CD4-positive, alpha-beta T cell treated with Interleukin-12 subunit alpha and Interleukin-12 subunit beta, for 1 hour (primary cell): ENCODE measurements around the gene DTNB.
"Not testable (repeated sequence)": the region's sequence is repeated elsewhere in the genome, so short reads cannot be mapped to it uniquely, and the experiment has no call there.

Experiments
- DNase-seq: peaks from one replicate; pipeline ENCODE4 v3.0.0-alpha.2; 2020

Gene DTNB

DNA sequence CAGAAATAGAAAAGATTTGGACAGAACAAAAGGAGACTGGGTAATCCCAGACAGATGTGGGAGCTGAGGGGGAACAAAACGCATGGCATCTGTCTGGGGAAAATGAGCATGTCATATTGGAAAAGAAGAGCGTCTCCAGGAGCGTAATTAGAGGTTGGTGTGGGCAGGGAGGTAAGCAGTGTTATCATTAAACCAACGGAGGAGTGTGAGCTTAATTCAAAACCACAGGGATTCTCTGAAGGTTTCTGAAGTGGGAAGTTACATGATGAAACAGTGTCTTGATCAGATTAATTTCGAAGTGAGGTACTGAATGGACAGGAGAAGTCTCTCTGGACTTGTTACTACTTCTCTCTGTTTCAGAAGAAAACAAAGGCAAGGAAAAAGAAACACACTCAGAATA is 53.3 kb downstream of the DTNB start:
- DNase-seq: no peak

- DNase-seq: no peak
Observed at GRCh38 chr2:25619185-25619584, 54.2 kb downstream of the DTNB start.

DNA sequence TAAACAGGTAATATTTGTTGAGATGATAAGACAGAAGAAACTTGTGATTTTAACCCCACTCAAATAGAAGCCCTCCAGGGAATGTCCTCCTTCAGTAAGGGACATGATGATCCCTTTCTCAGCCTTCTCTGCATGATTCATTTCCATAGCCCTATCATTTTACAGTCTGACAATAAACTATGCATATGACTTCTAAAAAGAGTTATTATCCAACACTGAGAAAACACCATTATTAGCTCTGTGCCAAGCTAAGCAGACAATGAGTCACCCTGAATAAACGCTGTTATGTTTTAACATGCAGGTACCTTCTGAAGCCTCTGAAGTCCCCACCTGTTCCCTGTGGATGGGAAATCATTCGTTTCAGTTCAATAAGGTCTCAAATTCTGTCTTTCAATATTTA is 54.7 kb downstream of the DTNB start:
- DNase-seq: no peak

DNA sequence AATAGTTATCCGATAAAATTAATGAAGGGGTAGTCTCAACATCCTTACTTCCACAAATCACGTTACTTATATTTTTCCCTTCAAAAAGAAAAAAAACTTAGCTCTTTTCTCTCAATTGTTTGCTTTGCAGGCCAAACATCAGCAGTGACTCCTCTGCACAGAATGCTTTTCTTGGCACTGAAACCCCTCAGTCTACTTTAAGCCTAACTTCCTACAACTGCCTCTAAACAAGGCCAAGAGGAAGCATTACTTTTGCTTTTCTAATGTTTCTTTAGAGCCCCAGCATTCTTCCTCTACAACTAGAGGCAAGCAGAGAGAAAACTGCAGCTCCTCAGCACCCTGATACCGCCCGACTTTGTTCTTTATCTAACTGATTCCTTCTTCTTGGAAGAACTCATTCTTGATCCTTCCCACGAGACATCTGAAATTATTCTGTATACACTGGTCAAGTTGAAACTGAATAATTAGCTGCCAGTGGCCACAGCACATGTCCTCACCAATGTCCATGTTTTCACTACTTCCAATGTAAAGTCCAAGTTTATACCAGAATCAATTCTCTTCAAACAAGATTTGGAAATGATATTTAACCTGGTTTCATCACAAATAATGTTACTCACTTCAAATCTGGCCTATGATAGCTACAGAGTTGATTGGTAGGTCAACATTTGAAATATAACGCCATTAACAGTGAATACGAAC is 55.3 kb downstream of the DTNB start:
- no peak for DNase-seq

- DNase-seq: no peak
Observed at GRCh38 chr2:25615920-25616319, 57.5 kb downstream of the DTNB start.

DNA sequence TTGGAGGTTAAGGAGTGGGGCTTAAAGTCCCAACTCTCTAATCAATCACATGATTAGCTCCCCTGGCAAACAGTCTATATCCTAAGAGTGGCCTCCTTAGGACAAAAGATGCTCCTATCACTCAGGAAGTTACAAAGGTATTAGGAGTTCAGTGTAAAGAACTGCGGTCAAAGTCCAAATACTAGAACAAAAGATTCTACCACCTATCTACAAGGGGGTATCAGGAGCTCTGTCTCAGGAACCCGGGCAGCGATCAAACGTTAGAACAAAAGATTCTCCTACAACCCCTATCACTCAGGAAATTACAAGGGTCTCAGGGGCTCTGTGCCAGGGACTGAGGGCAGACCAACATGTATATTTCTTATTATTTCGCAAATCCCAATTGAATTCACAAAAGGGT is 58.0 kb downstream of the DTNB start:
- no peak for DNase-seq

GRCh38 chr2:25614711-25615110 is 58.7 kb downstream of the DTNB start:
- no peak for DNase-seq

- no peak for DNase-seq
Observed at GRCh38 chr2:25608718-25609117, 64.7 kb downstream of the DTNB start.

DNA sequence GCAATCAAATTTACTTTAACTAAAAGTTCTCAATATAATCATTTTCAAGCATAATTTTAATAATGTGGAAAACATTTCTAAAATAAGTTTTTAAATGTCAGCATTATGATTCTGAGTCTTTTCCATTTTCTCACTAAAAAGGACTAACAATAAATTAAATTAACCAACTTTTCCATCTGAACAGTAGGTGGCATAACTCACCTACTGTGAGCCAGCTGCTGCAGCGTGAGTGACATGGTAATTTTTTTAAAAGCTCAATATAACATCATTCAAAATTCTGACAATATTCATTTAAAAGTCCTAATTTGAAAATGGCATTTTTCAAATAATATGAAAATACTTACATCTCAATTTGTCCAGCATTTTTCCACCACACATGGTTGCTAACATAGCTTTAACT is 66.5 kb downstream of the DTNB start:
- DNase-seq: peak; percentile 39

DNA sequence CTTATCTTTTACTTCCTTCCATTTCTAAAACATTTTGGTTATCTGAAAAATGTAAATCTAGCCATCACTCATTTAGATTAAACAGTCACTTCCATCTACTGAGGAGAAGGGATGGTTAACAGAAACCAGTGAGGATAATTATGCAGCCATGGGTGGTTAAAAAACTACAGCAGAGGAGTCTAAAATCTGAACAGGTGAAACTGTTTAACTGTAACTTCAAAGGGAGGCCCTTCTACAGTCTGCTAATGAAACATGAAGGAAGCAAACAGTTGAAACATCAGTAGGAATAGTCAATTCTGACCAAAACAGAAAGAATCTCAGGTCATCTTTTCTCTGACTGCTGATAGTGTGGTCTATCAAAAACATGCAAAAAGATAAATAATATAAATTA is 71.0 kb downstream of the DTNB start:
- DNase-seq: no peak

GRCh38 chr2:25601711-25602332 is 71.6 kb downstream of the DTNB start:
- not testable (repeated sequence) for DNase-seq

DNA sequence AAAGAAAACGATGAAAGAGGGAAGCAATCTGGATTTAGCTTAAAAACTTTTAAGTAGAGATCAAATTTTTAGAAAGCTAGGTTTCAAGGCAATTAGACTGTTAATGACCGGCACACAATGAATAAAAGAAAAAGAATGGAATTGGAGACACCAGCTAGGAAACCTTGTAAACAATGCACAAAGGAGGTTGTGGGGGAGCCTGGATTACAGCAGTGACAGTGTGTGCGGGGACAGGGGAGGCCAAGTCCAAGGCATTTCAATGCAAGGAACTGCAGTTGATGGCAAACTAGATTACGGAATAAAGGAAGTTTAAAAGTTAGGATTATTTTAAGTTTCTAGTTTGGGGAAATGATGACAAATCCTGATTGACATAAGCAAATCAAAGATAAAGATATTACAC is 74.5 kb downstream of the DTNB start:
- no peak for DNase-seq

GRCh38 chr2:25598332-25598731 is 75.0 kb downstream of the DTNB start:
- no peak for DNase-seq

DNA sequence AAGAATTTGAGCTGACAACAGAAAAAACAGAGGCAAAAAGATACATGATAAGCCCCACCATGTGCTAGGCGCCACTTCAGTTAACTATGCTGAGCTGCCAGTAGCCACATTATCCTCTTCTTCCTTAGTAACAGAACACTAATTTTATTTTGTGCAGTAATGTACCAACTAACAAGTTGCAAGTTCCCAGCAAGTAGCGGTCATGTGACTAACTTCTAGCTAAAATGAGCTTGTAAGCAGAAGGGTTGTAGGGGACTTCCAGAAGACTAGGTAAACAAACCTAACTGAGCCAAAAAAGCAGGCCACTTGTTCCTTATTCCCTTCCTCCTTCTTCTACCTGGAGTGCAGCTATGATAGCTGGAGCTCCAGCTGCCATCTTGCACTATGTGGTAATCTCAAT is 75.5 kb downstream of the DTNB start:
- DNase-seq: no peak

DNA sequence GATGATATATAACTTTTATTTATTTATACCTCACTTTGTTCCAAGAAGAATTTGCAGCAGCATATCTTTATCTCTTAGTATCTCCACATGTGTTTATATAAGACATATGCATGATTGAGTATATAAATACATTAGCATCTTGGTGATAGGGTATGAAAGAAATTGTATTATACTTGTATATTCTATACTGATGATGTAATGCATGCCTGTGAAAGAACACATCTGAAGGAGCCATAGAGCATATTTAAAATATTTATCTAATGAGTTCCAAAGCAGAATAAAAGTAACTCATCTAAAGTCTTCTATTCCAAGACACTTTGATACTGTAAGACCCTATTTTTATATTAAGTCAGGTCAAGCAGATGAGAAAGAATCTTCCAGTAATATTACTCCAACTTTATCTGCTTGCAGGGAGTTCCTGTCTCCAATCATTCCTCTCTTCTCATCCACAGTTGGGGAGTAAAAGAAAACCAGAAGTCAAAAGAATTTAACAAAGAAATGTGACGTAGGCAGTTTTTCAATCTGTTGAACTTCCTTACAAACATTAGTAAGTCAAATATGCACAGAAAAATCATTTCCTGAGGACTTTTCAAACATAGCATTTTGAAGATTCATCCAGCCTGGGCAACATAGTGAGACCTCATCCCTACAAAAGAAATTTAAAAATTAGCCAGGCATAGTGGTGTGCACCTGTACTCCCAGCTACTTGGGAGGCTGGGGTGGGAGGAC is 76.7 kb downstream of the DTNB start:
- no peak for DNase-seq

GRCh38 chr2:25595393-25595792 is 78.0 kb downstream of the DTNB start:
- no peak for DNase-seq

DNA sequence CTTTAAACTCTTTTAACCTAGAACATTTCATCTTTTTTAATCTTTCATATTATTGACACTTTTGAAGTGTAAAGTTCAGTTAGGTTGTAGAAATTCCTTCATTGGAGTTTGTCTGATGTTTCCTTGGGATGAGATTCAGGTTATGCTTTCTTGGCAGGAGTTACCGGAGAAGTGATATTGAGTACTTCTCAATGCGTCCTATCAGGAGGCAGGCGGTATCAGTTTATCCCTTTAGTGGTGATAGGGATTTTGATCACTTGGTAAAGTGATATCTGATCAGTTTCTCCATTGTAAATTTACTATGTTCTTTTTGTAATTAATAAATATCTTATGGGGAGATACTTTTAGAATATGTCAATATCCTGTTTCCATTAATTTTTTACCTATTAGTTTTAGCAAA is 78.4 kb downstream of the DTNB start:
- no peak for DNase-seq

DNA sequence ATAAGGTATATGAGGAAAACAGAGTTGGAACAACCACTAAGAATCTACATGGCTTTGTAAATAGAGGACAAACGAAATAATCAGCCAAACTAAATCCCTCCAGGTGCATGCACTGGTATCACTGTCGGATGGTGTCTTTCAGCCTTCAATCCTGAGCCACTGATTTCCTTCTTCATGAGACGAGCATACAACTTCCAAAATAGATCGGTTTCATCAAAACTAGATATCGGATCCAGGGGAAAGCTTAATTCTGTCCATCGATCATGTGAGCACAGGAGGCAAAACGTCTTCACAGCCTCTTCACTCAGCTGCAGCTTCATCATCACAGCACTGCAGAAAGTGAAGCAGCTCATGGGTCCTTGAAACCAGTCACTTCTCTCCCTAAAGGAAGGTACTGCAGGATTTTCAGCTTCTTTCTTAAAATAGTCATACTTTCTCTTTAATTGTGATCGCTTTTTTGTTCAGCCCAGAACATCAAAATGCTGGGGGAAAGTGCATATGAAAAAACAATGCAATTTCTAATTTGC is 80.5 kb downstream of the DTNB start:
- DNase-seq: no peak

DNA sequence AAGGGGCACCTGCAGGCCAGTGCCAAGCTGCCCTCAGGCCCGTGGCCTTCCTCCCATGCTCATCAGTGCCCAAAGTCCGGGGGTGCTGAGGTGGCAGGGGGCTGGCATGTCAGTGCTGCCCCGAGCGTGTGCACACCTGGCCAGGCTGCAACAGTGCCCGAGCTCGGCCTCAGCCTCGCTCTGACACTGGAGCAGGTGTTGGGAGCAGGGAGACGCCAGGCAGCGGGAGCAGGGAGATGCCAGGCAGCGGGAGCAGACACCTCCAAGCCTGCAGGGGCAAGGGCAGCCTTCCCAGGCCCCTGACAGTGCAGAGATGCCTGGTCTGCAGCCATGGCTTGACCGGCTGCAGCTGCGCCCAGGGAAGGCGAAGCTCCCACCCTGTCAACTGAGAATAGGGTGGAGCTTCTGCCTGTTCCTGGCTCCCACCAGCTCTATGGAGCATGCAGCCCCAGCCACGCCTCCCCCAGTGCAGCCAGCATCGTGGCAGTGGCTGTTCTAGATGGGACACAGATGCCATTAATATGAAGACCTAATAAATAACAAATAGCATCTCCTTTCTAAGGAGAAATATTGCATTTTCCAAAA is 82.4 kb downstream of the DTNB start:
- no peak for DNase-seq

DNA sequence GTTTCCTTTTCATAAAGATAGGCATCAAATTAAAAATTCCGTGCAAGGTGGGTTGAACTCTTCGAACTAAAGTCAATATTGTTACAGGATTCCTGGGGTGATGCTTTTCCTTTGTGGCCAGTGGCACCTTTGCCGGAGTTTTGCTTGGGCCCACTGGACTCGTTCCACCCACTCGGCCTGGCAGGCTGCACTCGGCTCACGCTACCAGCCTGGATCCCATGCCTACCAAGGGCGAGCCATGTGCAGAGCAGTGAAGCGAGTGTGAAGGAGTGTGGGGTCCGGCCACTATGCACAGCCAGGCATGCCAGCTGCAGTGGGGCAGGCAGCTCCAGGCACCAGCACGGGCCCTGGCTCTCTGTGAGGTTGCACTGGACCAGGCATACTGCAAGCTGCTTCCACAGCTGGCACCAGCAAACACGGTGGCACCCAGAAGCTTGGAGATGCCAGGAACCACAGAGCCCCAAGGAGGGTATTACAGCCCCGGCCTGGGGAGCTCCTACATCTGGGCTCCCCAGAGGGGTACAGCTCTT is 83.6 kb downstream of the DTNB start:
- DNase-seq: no peak

DNA sequence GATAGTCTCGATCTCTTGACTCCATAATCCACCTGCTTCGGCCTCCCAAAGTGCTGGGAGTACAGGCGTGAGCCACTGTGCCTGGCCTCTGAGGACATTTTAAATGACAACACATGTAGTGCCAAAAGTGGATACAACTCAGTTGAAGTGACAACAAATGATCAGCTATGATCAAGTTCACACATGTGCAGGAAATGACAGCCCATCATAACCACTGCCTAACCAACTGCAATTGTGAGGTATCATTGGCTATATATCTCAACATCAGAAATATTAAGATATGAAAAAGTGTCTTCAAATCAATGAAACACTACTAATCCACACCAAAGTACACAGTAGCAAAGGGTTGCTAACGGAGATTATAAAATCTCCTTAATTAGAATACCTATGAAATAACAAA is 84.8 kb downstream of the DTNB start:
- no peak for DNase-seq

- no peak for DNase-seq
Observed at GRCh38 chr2:25587361-25587760, 86.0 kb downstream of the DTNB start.

- no peak for DNase-seq
Observed at GRCh38 chr2:25586726-25587144, 86.6 kb downstream of the DTNB start.
